NB4 (cell line): ENCODE results near the gene LPAR3.

Experiments
- POLR2A ChIP-seq: IDR thresholded peaks from 2 replicates; pipeline ENCODE4 v1.6.1; 2011; ENCODE audit warnings: mild to moderate bottlenecking; ENCODE audit not compliant: insufficient read length; ENCODE audit errors: extremely low read depth
- TF ChIP-seq, protein P1 (sequence below): IDR thresholded peaks from one replicate; pipeline ENCODE4 v1.5.1; 2012; ENCODE audit warnings: low read depth, low read length

DNA sequence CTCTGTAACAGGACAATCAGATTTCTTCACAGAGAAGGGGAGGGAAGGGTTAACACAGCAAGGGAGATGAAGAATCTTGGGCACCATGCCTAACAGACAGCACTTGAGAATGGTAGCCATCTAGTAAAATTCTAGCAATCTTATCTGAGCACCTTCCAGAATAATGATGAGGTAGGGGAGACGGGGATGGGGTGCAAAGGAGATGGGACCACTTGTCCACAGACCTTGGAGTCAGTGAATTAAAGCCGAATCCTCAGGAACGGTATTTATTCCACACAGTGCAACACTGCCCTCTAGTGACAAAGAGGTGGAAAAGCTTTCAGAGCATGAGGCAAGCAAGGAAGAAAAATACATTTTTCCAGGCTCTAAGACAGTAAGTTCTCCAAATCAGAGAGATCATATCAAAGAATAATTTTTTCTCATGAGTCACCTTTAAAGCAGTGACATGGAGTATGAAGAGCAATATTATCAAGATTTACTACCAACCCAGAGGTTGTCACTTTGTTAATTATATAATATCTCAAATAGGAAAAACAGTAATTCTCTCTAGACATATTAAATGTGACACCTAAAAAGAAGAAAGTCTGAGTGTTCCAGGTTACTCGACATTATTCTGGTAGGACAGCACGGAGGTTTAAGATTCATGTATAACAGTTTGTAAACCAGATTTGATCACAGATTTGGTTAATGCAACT is 43.3 kb upstream of the LPAR3 start:
- TF ChIP-seq POLR2A, result no peak
- TF ChIP-seq, protein P1, sequence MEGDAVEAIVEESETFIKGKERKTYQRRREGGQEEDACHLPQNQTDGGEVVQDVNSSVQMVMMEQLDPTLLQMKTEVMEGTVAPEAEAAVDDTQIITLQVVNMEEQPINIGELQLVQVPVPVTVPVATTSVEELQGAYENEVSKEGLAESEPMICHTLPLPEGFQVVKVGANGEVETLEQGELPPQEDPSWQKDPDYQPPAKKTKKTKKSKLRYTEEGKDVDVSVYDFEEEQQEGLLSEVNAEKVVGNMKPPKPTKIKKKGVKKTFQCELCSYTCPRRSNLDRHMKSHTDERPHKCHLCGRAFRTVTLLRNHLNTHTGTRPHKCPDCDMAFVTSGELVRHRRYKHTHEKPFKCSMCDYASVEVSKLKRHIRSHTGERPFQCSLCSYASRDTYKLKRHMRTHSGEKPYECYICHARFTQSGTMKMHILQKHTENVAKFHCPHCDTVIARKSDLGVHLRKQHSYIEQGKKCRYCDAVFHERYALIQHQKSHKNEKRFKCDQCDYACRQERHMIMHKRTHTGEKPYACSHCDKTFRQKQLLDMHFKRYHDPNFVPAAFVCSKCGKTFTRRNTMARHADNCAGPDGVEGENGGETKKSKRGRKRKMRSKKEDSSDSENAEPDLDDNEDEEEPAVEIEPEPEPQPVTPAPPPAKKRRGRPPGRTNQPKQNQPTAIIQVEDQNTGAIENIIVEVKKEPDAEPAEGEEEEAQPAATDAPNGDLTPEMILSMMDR, result peak; percentile 82
